ENCODE data around the gene EEF1A2. TPM values are rescaled to one million over a fixed set of nuclear protein-coding genes. Genes with fewer than 3 reads are reported as not detected.
"Not testable (repeated sequence)": the region's sequence is repeated elsewhere in the genome, so short reads cannot be mapped to it uniquely, and the experiment has no call there.

Gene EEF1A2
- total RNA-seq, 4 donors from 2014 or later, result 1.1 to 1.5 TPM; not detected in 2

- Histone ChIP-seq H3K27me3 (no peaks in the 10 kb centered on the region), H3K27ac (no peak overlapping the region), H3K4me3 (no peak overlapping the region), H3K36me3 (no peaks in the 10 kb centered on the region), H3K9me3 (no peaks in the 10 kb centered on the region), H3K4me1 (peaks cover 0 to 24% of the 10 kb centered on the region in 2 donors)
- TF ChIP-seq POLR2A (IDR thresholded peaks at IDR 0.05) (no peak), CTCF (IDR thresholded peaks at IDR 0.05) (no peak)
- intact Hi-C loops (cut with DNase I; ENCODE audit: low total_unique reads), result no loop called here
- no peak for DNase-seq
Measured at GRCh38 chr20:63517376-63518309, 18.8 kb upstream of the EEF1A2 start.

- H3K27me3 ChIP-seq; H3K4me1 ChIP-seq; H3K36me3 ChIP-seq; H3K4me3 ChIP-seq; H3K9me3 ChIP-seq; H3K27ac ChIP-seq; intact Hi-C loops (cut with DNase I; ENCODE audit: low total_unique reads); DNase-seq: not testable (repeated sequence)
Measured at GRCh38 chr20:63514520-63514919, 15.6 kb upstream of the EEF1A2 start.

GRCh38 chr20:63513207-63513606 lies 14.3 kb upstream of the EEF1A2 start:
- no peak overlapping the region for H3K4me3 ChIP-seq
- H3K27ac ChIP-seq, result no peak overlapping the region
- no peaks in the 10 kb centered on the region for H3K9me3 ChIP-seq
- H3K27me3 ChIP-seq, result peaks cover 0 to 3% of the 10 kb centered on the region in 2 donors
- DNase-seq, result no peak
- TF ChIP-seq POLR2A (IDR thresholded peaks at IDR 0.05), result no peak
- no peak for TF ChIP-seq CTCF (IDR thresholded peaks at IDR 0.05)
- intact Hi-C loops (cut with DNase I; ENCODE audit: low total_unique reads), result no loop called here
- H3K36me3 ChIP-seq, result no peaks in the 10 kb centered on the region
- H3K4me1 ChIP-seq, result no peaks in the 10 kb centered on the region

- H3K36me3 ChIP-seq, result no peaks in the 10 kb centered on the region
- no peak overlapping the region for H3K27ac ChIP-seq
- no peak for TF ChIP-seq CTCF (IDR thresholded peaks at IDR 0.05)
- TF ChIP-seq POLR2A (IDR thresholded peaks at IDR 0.05), result no peak
- intact Hi-C loops (cut with DNase I; ENCODE audit: low total_unique reads), result no loop called here
- peaks cover 0 to 4% of the 10 kb centered on the region in 2 donors for H3K9me3 ChIP-seq
- no peaks in the 10 kb centered on the region for H3K4me1 ChIP-seq
- peaks cover 0 to 11% of the 10 kb centered on the region in 2 donors for H3K27me3 ChIP-seq
- H3K4me3 ChIP-seq, result no peak overlapping the region
- no peak for DNase-seq
Measured at GRCh38 chr20:63509088-63509564, 10.2 kb upstream of the EEF1A2 start.

GRCh38 chr20:63508072-63508768 lies 9.3 kb upstream of the EEF1A2 start:
- intact Hi-C loops (cut with DNase I; ENCODE audit: low total_unique reads), result no loop called here
- no peaks in the 10 kb centered on the region for H3K36me3 ChIP-seq
- H3K9me3 ChIP-seq, result peaks cover 0 to 4% of the 10 kb centered on the region in 2 donors
- no peak for TF ChIP-seq POLR2A (IDR thresholded peaks at IDR 0.05)
- TF ChIP-seq CTCF (IDR thresholded peaks at IDR 0.05), result no peak
- H3K27me3 ChIP-seq, result peaks cover 0 to 11% of the 10 kb centered on the region in 2 donors
- DNase-seq, result no peak
- H3K4me1 ChIP-seq, result no peaks in the 10 kb centered on the region
- H3K4me3 ChIP-seq, result no peak overlapping the region
- H3K27ac ChIP-seq, result no peak overlapping the region

Data from uterus (tissue), 4 donors.